Glutamatergic neuron (in vitro differentiated cells): Measurements from ENCODE around the gene TYMP. TPM values are rescaled to one million over a fixed set of nuclear protein-coding genes. Genes with fewer than 3 reads are reported as not detected.
"Not testable (repeated sequence)": the region's sequence is repeated elsewhere in the genome, so short reads cannot be mapped to it uniquely, and the experiment has no call there.

Source experiments
- DNase-seq: peaks from one replicate; pipeline ENCODE4 v3.0.0; 2022
- H3K27ac Mint-ChIP-seq: one replicate; pipeline ENCODE4 v1.8.0; 2020; ENCODE audit warnings: mild to moderate bottlenecking, mixed read lengths, inconsistent platforms; ENCODE audit not compliant: unreplicated experiment
- H3K27me3 Mint-ChIP-seq: one replicate; pipeline ENCODE4 v1.8.0; 2020; ENCODE audit warnings: mild to moderate bottlenecking, moderate library complexity, mixed read lengths, inconsistent platforms; ENCODE audit not compliant: unreplicated experiment
- H3K36me3 Mint-ChIP-seq: one replicate; pipeline ENCODE4 v1.8.0; 2020; ENCODE audit warnings: mild to moderate bottlenecking, mixed read lengths, inconsistent platforms; ENCODE audit not compliant: unreplicated experiment
- H3K4me1 Mint-ChIP-seq: one replicate; pipeline ENCODE4 v1.8.0; 2020; ENCODE audit warnings: mild to moderate bottlenecking, low read depth, mixed read lengths, inconsistent platforms; ENCODE audit not compliant: unreplicated experiment
- H3K4me3 Mint-ChIP-seq: one replicate; pipeline ENCODE4 v1.8.0; 2020; ENCODE audit warnings: mild to moderate bottlenecking, mixed read lengths, inconsistent platforms; ENCODE audit not compliant: unreplicated experiment
- H3K9me3 Mint-ChIP-seq: one replicate; pipeline ENCODE4 v1.8.0; 2020; ENCODE audit warnings: mild to moderate bottlenecking, moderate library complexity, mixed read lengths, inconsistent platforms; ENCODE audit not compliant: unreplicated experiment
- total RNA-seq: library from RNA; stranded (reverse); fragmentation: NEBNext Ultra II Directional; extraction: Animal tissue kit (Norgen Biotek cat#: 25700); gene quantifications from one replicate; pipeline ENCODE4 v1.2.1, GENCODE V29; 2021; ENCODE audit not compliant: unreplicated experiment
- TF ChIP-seq, protein P1 (sequence below): fragments of 200-600 bp; sonication (generic); IDR thresholded peaks from one replicate; pipeline ENCODE4 v1.5.0; 2021; ENCODE audit not compliant: partially characterized antibody, unreplicated experiment

Gene TYMP
- total RNA-seq, 1 donor from 2014 or later, result 1.2 TPM

DNA sequence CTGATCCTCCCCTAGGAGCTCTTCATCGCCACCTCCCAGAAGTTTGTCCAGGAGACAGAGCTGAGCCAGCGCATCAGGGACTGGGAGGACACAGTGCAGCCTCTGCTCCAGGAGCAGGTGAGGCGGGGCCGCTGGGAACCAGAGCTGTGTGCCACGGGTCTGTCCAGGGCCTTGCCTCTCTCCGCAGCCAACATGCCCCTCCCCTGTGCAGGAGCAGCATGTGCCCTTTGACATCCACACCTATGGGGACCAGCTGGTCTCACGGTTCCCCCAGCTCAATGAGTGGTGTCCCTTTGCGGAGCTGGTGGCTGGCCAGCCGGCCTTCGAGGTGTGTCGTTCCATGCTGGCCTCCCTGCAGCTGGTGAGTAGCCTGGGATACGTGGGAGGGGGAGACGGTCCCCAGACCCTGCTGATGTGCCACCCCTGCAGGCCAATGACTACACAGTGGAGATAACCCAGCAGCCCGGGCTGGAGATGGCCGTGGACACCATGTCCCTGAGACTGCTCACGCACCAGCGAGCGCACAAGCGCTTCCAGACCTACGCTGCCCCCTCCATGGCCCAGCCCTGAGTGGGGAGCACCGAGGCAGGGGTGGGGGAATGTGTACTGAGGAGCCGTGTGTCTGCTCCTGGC, 6.9 kb downstream of the TYMP start:
- H3K27me3 Mint-ChIP-seq, result peaks cover 18% of the 10 kb centered on the region
- H3K4me1 Mint-ChIP-seq, result peaks cover 11% of the 10 kb centered on the region
- H3K9me3 Mint-ChIP-seq, result peaks cover 10% of the 10 kb centered on the region
- peaks cover 5% of the 10 kb centered on the region for H3K36me3 Mint-ChIP-seq
- no peak overlapping the region for H3K27ac Mint-ChIP-seq
- TF ChIP-seq, protein P1, sequence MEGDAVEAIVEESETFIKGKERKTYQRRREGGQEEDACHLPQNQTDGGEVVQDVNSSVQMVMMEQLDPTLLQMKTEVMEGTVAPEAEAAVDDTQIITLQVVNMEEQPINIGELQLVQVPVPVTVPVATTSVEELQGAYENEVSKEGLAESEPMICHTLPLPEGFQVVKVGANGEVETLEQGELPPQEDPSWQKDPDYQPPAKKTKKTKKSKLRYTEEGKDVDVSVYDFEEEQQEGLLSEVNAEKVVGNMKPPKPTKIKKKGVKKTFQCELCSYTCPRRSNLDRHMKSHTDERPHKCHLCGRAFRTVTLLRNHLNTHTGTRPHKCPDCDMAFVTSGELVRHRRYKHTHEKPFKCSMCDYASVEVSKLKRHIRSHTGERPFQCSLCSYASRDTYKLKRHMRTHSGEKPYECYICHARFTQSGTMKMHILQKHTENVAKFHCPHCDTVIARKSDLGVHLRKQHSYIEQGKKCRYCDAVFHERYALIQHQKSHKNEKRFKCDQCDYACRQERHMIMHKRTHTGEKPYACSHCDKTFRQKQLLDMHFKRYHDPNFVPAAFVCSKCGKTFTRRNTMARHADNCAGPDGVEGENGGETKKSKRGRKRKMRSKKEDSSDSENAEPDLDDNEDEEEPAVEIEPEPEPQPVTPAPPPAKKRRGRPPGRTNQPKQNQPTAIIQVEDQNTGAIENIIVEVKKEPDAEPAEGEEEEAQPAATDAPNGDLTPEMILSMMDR, result no peak
- no peak overlapping the region for H3K4me3 Mint-ChIP-seq
- no peak for DNase-seq

GRCh38 chr22:50522208-50522805, 7.5 kb downstream of the TYMP start:
- Mint-ChIP-seq H3K4me1 (peaks cover 8% of the 10 kb centered on the region), H3K4me3 (no peak overlapping the region), H3K36me3 (peaks cover 5% of the 10 kb centered on the region), H3K27ac (no peak overlapping the region), H3K9me3 (peaks cover 5% of the 10 kb centered on the region), H3K27me3 (peaks cover 12% of the 10 kb centered on the region)
- TF ChIP-seq, protein P1, result no peak
- no peak for DNase-seq

DNA sequence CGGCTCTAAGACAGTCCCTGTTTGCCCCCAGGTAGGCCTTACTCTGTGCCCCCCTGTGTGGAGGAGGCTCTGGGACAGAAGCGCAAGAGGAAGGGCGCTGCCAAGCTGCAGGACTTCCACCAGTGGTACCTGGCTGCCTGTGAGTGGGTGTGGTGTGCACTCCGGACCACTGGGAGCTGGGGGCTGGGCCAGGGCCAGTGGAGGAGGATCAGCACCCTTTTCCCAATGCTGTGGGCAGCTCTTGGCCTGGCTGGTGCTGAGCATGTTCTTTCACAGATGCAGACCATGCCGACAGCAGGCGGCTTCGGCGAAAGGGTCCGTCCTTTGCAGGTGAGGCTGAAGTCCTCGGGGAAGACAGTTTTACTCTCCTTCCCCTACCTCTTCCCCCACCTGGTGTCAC, 8.1 kb downstream of the TYMP start:
- Mint-ChIP-seq H3K4me3 (no peak overlapping the region), H3K36me3 (peaks cover 5% of the 10 kb centered on the region), H3K9me3 (peaks cover 5% of the 10 kb centered on the region), H3K27me3 (peaks cover 8% of the 10 kb centered on the region), H3K4me1 (peaks cover 4% of the 10 kb centered on the region), H3K27ac (no peak overlapping the region)
- TF ChIP-seq, protein P1, result no peak
- DNase-seq, result no peak

DNA sequence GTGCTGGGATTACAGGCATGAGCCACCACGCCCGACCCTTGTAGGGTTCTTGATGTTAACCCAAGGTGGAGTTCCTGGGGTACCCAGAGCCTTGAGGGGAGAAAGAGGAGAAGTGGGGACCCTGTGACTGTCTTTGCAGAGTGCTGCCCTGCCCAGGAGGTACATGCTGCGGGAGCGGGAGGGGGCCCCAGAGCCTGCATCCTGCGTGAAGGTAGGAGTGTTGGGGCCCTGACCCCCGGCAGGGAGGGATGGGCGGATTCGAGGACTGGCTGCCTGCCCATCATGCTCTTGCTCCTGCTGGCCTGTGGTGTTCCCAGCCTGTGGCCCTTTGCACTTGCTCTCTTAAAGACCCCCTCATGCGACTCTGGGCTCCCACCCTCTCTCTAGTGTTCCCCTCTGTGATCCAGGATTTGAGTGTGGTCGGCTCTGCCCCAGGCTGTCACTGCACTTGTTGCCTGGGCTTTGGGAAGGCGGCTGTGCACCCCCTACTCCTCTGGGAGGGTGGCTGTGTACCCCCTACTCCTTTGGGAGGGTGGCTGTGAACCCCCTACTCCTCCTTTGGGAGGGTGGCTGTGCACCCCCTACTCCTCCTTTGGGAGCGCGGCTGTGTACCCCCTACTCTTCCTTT, 8.9 kb downstream of the TYMP start:
- peaks cover 8% of the 10 kb centered on the region for H3K27me3 Mint-ChIP-seq
- H3K27ac Mint-ChIP-seq, result no peak overlapping the region
- H3K4me3 Mint-ChIP-seq, result no peak overlapping the region
- H3K9me3 Mint-ChIP-seq, result peaks cover 5% of the 10 kb centered on the region
- peaks cover 5% of the 10 kb centered on the region for H3K36me3 Mint-ChIP-seq
- H3K4me1 Mint-ChIP-seq, result peaks cover 4% of the 10 kb centered on the region
- TF ChIP-seq, protein P1, result no peak
- no peak for DNase-seq

DNA sequence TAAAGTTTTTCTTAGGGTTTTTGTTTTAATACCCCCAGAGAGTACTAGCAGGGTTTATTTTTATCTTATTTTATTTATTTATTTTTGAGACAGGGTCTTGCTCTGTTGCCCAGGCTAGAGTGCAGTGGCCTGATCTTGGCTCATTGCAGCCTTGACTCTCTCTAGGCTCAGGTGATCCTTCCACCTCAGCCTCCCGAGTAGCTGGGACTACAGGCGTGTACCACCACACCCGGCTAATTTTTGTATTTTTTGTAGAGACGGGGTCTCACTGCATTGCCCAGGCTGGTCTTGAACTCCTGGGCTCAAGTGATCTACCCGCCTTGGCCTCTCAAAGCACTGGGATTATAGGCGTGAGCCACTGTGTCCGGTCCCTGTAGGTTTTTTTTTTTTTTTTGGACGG, 9.6 kb downstream of the TYMP start:
- not testable (repeated sequence) for H3K4me3 Mint-ChIP-seq, H3K9me3 Mint-ChIP-seq, H3K27ac Mint-ChIP-seq, H3K4me1 Mint-ChIP-seq, H3K36me3 Mint-ChIP-seq, DNase-seq
- peaks cover 10% of the 10 kb centered on the region for H3K27me3 Mint-ChIP-seq
